ENCODE data around the gene SAP130. TPM values are rescaled to one million over a fixed set of nuclear protein-coding genes. Genes with fewer than 3 reads are reported as not detected.
"Not testable (repeated sequence)": the region's sequence is repeated elsewhere in the genome, so short reads cannot be mapped to it uniquely, and the experiment has no call there.

Gene SAP130
- total RNA-seq, 1 donor from 2014 or later = 6.6 TPM

- TF ChIP-seq CTCF (IDR thresholded peaks at IDR 0.05; ENCODE audit: insufficient read depth, low read length, poor library complexity, severe bottlenecking) = no peak
- DNase-seq (ENCODE audit: low read depth) = no peak
- H3K4me3 ChIP-seq (ENCODE audit: low read depth, low read length) = no peak overlapping the region
Observed at GRCh38 chr2:127913808-127914457, 113.9 kb downstream of the SAP130 start.

GRCh38 chr2:127911737-127912136 is 116.1 kb downstream of the SAP130 start:
- TF ChIP-seq CTCF (IDR thresholded peaks at IDR 0.05; ENCODE audit: insufficient read depth, low read length, poor library complexity, severe bottlenecking) = no peak
- H3K27me3 ChIP-seq (ENCODE audit: control insufficient read depth, insufficient read depth, low read length) = no peaks in the 10 kb centered on the region
- H3K4me3 ChIP-seq (ENCODE audit: low read depth, low read length) = no peak overlapping the region
- no peaks in the 10 kb centered on the region for H3K36me3 ChIP-seq (ENCODE audit: control insufficient read depth, insufficient read depth, low read length)
- DNase-seq (ENCODE audit: low read depth) = no peak

More at GRCh38 chr2:127913808-127914457, 113.9 kb downstream of the SAP130 start:
- Histone ChIP-seq H3K36me3 (ENCODE audit: control insufficient read depth, insufficient read depth, low read length) (no peaks in the 10 kb centered on the region), H3K27me3 (ENCODE audit: control insufficient read depth, insufficient read depth, low read length) (no peaks in the 10 kb centered on the region)

- no peaks in the 10 kb centered on the region for H3K27me3 ChIP-seq (ENCODE audit: control insufficient read depth, insufficient read depth, low read length)
- no peak for DNase-seq (ENCODE audit: low read depth)
- TF ChIP-seq CTCF (IDR thresholded peaks at IDR 0.05; ENCODE audit: insufficient read depth, low read length, poor library complexity, severe bottlenecking) = no peak
- no peaks in the 10 kb centered on the region for H3K36me3 ChIP-seq (ENCODE audit: control insufficient read depth, insufficient read depth, low read length)
- H3K4me3 ChIP-seq (ENCODE audit: low read depth, low read length) = no peak overlapping the region
Observed at GRCh38 chr2:127910415-127910814, 117.4 kb downstream of the SAP130 start.

- DNase-seq (ENCODE audit: low read depth) = no peak
- H3K36me3 ChIP-seq (ENCODE audit: control insufficient read depth, insufficient read depth, low read length) = no peaks in the 10 kb centered on the region
- no peak for TF ChIP-seq CTCF (IDR thresholded peaks at IDR 0.05; ENCODE audit: insufficient read depth, low read length, poor library complexity, severe bottlenecking)
- no peak overlapping the region for H3K4me3 ChIP-seq (ENCODE audit: low read depth, low read length)
- no peaks in the 10 kb centered on the region for H3K27me3 ChIP-seq (ENCODE audit: control insufficient read depth, insufficient read depth, low read length)
Observed at GRCh38 chr2:127909019-127909418, 118.8 kb downstream of the SAP130 start.

- H3K4me3 ChIP-seq (ENCODE audit: low read depth, low read length); DNase-seq (ENCODE audit: low read depth): not testable (repeated sequence)
Observed at GRCh38 chr2:127907733-127908400, 120.0 kb downstream of the SAP130 start.

GRCh38 chr2:127906206-127906926 is 121.5 kb downstream of the SAP130 start:
- Histone ChIP-seq H3K36me3 (ENCODE audit: control insufficient read depth, insufficient read depth, low read length) (no peaks in the 10 kb centered on the region), H3K4me3 (ENCODE audit: low read depth, low read length) (no peak overlapping the region), H3K27me3 (ENCODE audit: control insufficient read depth, insufficient read depth, low read length) (no peaks in the 10 kb centered on the region)
- DNase-seq (ENCODE audit: low read depth) = no peak
- TF ChIP-seq CTCF (IDR thresholded peaks at IDR 0.05; ENCODE audit: insufficient read depth, low read length, poor library complexity, severe bottlenecking) = no peak

More at GRCh38 chr2:127907733-127908400, 120.0 kb downstream of the SAP130 start:
- not testable (repeated sequence) for H3K27me3 ChIP-seq (ENCODE audit: control insufficient read depth, insufficient read depth, low read length); H3K36me3 ChIP-seq (ENCODE audit: control insufficient read depth, insufficient read depth, low read length)

All from kidney epithelial cell (primary cell).